ENCODE measurements around the gene WNK3.

- TF ChIP-seq, protein P1, sequence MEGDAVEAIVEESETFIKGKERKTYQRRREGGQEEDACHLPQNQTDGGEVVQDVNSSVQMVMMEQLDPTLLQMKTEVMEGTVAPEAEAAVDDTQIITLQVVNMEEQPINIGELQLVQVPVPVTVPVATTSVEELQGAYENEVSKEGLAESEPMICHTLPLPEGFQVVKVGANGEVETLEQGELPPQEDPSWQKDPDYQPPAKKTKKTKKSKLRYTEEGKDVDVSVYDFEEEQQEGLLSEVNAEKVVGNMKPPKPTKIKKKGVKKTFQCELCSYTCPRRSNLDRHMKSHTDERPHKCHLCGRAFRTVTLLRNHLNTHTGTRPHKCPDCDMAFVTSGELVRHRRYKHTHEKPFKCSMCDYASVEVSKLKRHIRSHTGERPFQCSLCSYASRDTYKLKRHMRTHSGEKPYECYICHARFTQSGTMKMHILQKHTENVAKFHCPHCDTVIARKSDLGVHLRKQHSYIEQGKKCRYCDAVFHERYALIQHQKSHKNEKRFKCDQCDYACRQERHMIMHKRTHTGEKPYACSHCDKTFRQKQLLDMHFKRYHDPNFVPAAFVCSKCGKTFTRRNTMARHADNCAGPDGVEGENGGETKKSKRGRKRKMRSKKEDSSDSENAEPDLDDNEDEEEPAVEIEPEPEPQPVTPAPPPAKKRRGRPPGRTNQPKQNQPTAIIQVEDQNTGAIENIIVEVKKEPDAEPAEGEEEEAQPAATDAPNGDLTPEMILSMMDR (IDR thresholded peaks at IDR 0.05), result no peak
- no peak for TF ChIP-seq POLR2A (IDR thresholded peaks at IDR 0.05)
Observed at GRCh38 chrX:54306379-54306778, 51.5 kb downstream of the WNK3 start.

All from lower leg skin (tissue), 3 donors.